T-cell (primary cell): ENCODE data around the gene FGF1. TPM values are rescaled to one million over a fixed set of nuclear protein-coding genes. Genes with fewer than 3 reads are reported as not detected.

ENCODE experiments used
- ATAC-seq, 4 experiments: fragments of 200-7000 bp in 3 of 4; fragments of 150-1000 bp in 1 of 4; cut with Tn5 transposase; replicated peaks in 1 of 4; 1 replicate in 3 of 4; 2 replicates in 1 of 4; pipeline ENCODE4 v1.10.0; 2021; ENCODE audit warnings: moderate library complexity in 3 of 4, mild to moderate bottlenecking in 2 of 4, moderate number of reproducible peaks in 1 of 4
- CTCF ChIA-PET, 2 donors: fragments of 300-600 bp; sonication (Branson Sonifier 250); formaldehyde crosslinking; loops; one replicate each; lab custom pipeline; 2022; ENCODE audit warnings: antibody characterized with exemption in 2 of 2; lab: Charles Lee
- POLR2A ChIA-PET, 2 donors: fragments of 300-600 bp; sonication (Branson Sonifier 250); formaldehyde crosslinking; loops; one replicate each; lab custom pipeline; 2022; ENCODE audit warnings: antibody characterized with exemption in 2 of 2; lab: Charles Lee
- DNase-seq, 35 experiments: peaks; one replicate each; pipeline versions ENCODE4 v3.0.0 to v3.0.0-alpha.2; 2013 to 2023
- H3K27ac ChIP-seq: one replicate; pipeline ENCODE4 v1.5.1; 2013; ENCODE audit warnings: low read length
- H3K27me3 ChIP-seq, 2 experiments: replicated peaks in 1 of 2; 1 replicate in 1 of 2; 2 replicates in 1 of 2; pipeline versions ENCODE4 v1.6.1 to v1.7.0; 2013; ENCODE audit warnings: low read length in 1 of 2, mixed read lengths in 1 of 2; ENCODE audit not compliant: control insufficient read depth in 2 of 2, insufficient read depth in 2 of 2; ENCODE audit errors: extremely low read depth in 1 of 2
- H3K36me3 ChIP-seq, 2 donors: 1 replicate in 1 of 2; 2 replicates in 1 of 2; pipeline versions ENCODE4 v1.6.1 to v1.7.0; 2013; ENCODE audit warnings: low read length in 1 of 2; ENCODE audit not compliant: control insufficient read depth in 2 of 2, insufficient read depth in 1 of 2; ENCODE audit errors: extremely low read depth in 1 of 2
- H3K4me1 ChIP-seq, 2 experiments: 1 replicate in 1 of 2; 2 replicates in 1 of 2; pipeline versions ENCODE4 v1.6.1 to v1.7.0; 2013; ENCODE audit warnings: low read length in 2 of 2, mixed read lengths in 1 of 2; ENCODE audit not compliant: insufficient read depth in 2 of 2, control insufficient read depth in 1 of 2; ENCODE audit errors: extremely low read depth in 1 of 2
- H3K4me3 ChIP-seq, 2 donors: 1 replicate in 1 of 2; 2 replicates in 1 of 2; pipeline versions ENCODE4 v1.5.1 to v1.7.0; 2013; ENCODE audit warnings: mild to moderate bottlenecking in 2 of 2, low read length in 1 of 2, moderate library complexity in 1 of 2; ENCODE audit not compliant: control insufficient read depth in 1 of 2; ENCODE audit errors: extremely low read depth in 1 of 2
- H3K9me3 ChIP-seq: 2 replicates; pipeline ENCODE4 v1.7.0; 2013
- H3K27ac Mint-ChIP-seq, 2 donors: one replicate each; pipeline ENCODE4 v1.8.0; 2020 to 2021; ENCODE audit warnings: mild to moderate bottlenecking in 2 of 2, mixed read lengths in 2 of 2
- H3K27me3 Mint-ChIP-seq, 2 donors: one replicate each; pipeline ENCODE4 v1.8.0; 2021 to 2022; ENCODE audit warnings: mixed read lengths in 2 of 2
- H3K36me3 Mint-ChIP-seq: one replicate; pipeline ENCODE4 v1.8.0; 2021; ENCODE audit warnings: mixed read lengths
- H3K4me1 Mint-ChIP-seq, 3 donors: one replicate each; pipeline ENCODE4 v1.8.0; 2020 to 2022; ENCODE audit warnings: mixed read lengths in 3 of 3, mild to moderate bottlenecking in 1 of 3
- H3K4me3 Mint-ChIP-seq, 3 donors: one replicate each; pipeline ENCODE4 v1.8.0; 2020 to 2022; ENCODE audit warnings: mild to moderate bottlenecking in 3 of 3, mixed read lengths in 3 of 3, moderate library complexity in 3 of 3
- H3K9me3 Mint-ChIP-seq, 3 donors: one replicate each; pipeline ENCODE4 v1.8.0; 2020 to 2022; ENCODE audit warnings: mixed read lengths in 3 of 3
- WGBS: methylation state at CpG from one replicate; pipeline ENCODE4 v1.1.5; 2013; ENCODE audit warnings: missing lambda C conversion rate; ENCODE audit not compliant: insufficient coverage; 5-methylcytosine and 5-hydroxymethylcytosine counted together
- total RNA-seq, 35 experiments: library from RNA in 6 of 35; stranded (reverse) in 6 of 35; fragments of 120-200 nt in 1 of 35; gene quantifications; one replicate each; pipeline versions ENCODE4 v1.2.1 to v1.2.4 and lab custom pipeline; 2013 to 2026

The FGF1 gene
- total RNA-seq, 5 donors from 2014 or later (not counting 1 experiment from before 2014, with no cell fraction given) = not detected

- no peaks in the 10 kb centered on the region for H3K9me3 Mint-ChIP-seq
Observed at GRCh38 chr5:142547445-142548380, 138.2 kb downstream of the FGF1 start.

GRCh38 chr5:142545650-142546322, 140.1 kb downstream of the FGF1 start:
- H3K4me1 Mint-ChIP-seq = peaks cover 9 to 12% (median 9%) of the 10 kb centered on the region in 3 donors
- no peak overlapping the region for H3K27ac ChIP-seq
- CTCF ChIA-PET = interaction anchor here (0.5 to 0.6 kb wide), 3 partner anchors 76 to 108 kb away, joined by 4 to 8 read pairs (median 7); no protein-coding TSS in a partner anchor

More at GRCh38 chr5:142547445-142548380, 138.2 kb downstream of the FGF1 start:
- Histone ChIP-seq H3K4me3 (no peak overlapping the region), H3K36me3 (no peaks in the 10 kb centered on the region), H3K4me1 (peaks cover 0 to 8% of the 10 kb centered on the region in 2 experiments), H3K27ac (no peak overlapping the region), H3K9me3 (no peaks in the 10 kb centered on the region), H3K27me3 (peaks cover 11 to 23% of the 10 kb centered on the region in 2 experiments)
- peaks cover 13 to 21% of the 10 kb centered on the region in 2 donors for H3K27me3 Mint-ChIP-seq
- no peak overlapping the region for H3K4me3 Mint-ChIP-seq
- no peak for ATAC-seq
- no peak overlapping the region for H3K27ac Mint-ChIP-seq
- no peak for DNase-seq
- ChIA-PET CTCF (interaction anchor here in 1 of 2 donors (0.6 to 1.1 kb wide), 2 partner anchors 203 to 222 kb away, joined by 3 to 4 read pairs; no protein-coding TSS in a partner anchor), POLR2A (no interaction called here)
- 87% methylated on average over 5 of the region's 9 CpGs for WGBS
- peaks cover 13 to 16% (median 15%) of the 10 kb centered on the region in 3 donors for H3K4me1 Mint-ChIP-seq
- no peaks in the 10 kb centered on the region for H3K36me3 Mint-ChIP-seq

GRCh38 chr5:142544946-142545649, 140.8 kb downstream of the FGF1 start:
- Mint-ChIP-seq H3K4me3 (no peak overlapping the region), H3K9me3 (no peaks in the 10 kb centered on the region), H3K27me3 (peaks cover 6 to 8% of the 10 kb centered on the region in 2 donors), H3K4me1 (peaks cover 9 to 12% (median 9%) of the 10 kb centered on the region in 3 donors), H3K36me3 (no peaks in the 10 kb centered on the region), H3K27ac (no peak overlapping the region)
- Histone ChIP-seq H3K9me3 (no peaks in the 10 kb centered on the region), H3K27ac (no peak overlapping the region), H3K27me3 (peaks cover 0 to 7% of the 10 kb centered on the region in 2 experiments), H3K4me1 (no peaks in the 10 kb centered on the region), H3K36me3 (no peaks in the 10 kb centered on the region), H3K4me3 (no peak overlapping the region)
- ChIA-PET POLR2A (no interaction called here), CTCF (interaction anchor here in 1 of 2 donors (0.5 to 0.6 kb wide), 2 partner anchors 76 to 86 kb away, joined by 7 to 8 read pairs; no protein-coding TSS in a partner anchor)
- DNase-seq (no peak), ATAC-seq (no peak)
- 66% methylated on average over 2 of the region's 3 CpGs for WGBS

More at GRCh38 chr5:142545650-142546322, 140.1 kb downstream of the FGF1 start:
- POLR2A ChIA-PET = no interaction called here
- H3K4me3 Mint-ChIP-seq = no peak overlapping the region
- no peaks in the 10 kb centered on the region for H3K9me3 Mint-ChIP-seq
- Histone ChIP-seq H3K27me3 (peaks cover 4 to 12% of the 10 kb centered on the region in 2 experiments), H3K36me3 (no peaks in the 10 kb centered on the region), H3K4me1 (no peaks in the 10 kb centered on the region), H3K9me3 (no peaks in the 10 kb centered on the region), H3K4me3 (no peak overlapping the region)
- peaks cover 6 to 10% of the 10 kb centered on the region in 2 donors for H3K27me3 Mint-ChIP-seq
- no peak overlapping the region for H3K27ac Mint-ChIP-seq
- DNase-seq = no peak
- no CpG with 5 or more reads among the region's 3 CpGs for WGBS
- ATAC-seq = no peak
- no peaks in the 10 kb centered on the region for H3K36me3 Mint-ChIP-seq

DNA sequence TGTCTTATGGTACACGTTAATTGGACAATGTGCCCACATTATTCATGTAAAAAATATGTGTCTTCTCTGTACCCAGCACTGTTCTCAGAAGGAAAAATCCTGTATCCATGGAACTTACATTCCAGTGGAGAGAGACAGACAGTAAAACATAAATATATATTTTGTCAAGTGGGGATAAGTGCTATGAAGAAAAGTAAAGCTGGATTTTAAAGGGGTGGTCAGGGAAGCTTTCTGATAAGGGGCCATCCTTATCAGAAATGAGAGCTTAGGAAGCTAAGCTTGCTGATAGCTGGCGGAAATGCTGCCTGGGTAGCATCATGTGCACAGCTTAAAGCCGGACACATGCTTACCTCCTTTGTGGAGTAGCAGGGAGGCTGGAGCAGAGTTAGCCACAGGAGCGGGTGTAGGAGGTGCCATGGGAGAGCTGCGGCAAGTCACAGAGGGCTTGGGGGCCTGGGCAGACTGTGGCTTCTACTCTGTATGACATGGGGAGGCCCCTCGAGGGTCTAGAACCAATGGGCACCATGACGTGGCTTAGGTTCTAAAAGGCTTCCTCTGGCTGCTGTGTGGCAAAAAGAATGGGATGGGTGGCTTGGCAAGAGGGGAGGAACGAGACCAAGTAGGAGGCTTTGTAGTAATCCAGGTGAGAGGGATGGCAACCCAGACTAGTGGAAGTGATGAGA, 141.7 kb downstream of the FGF1 start:
- no peaks in the 10 kb centered on the region for H3K36me3 Mint-ChIP-seq
- peaks cover 6 to 9% of the 10 kb centered on the region in 2 donors for H3K27me3 Mint-ChIP-seq
- ChIA-PET POLR2A (no interaction called here), CTCF (interaction anchor here in 1 of 2 donors (0.6 to 1.0 kb wide), 2 partner anchors 553 to 996 kb away, joined by 3 read pairs; no protein-coding TSS in a partner anchor)
- no peaks in the 10 kb centered on the region for H3K9me3 Mint-ChIP-seq
- no peaks in the 10 kb centered on the region for H3K36me3 ChIP-seq
- no peak for ATAC-seq
- no peak overlapping the region for H3K4me3 ChIP-seq
- H3K9me3 ChIP-seq = no peaks in the 10 kb centered on the region
- DNase-seq = no peak
- no peaks in the 10 kb centered on the region for H3K4me1 ChIP-seq
- no peak overlapping the region for H3K4me3 Mint-ChIP-seq
- 87% methylated on average over 6 of the region's 8 CpGs for WGBS
- no peak overlapping the region for H3K27ac ChIP-seq
- H3K4me1 Mint-ChIP-seq = peaks cover 9 to 10% (median 9%) of the 10 kb centered on the region in 3 donors
- peaks cover 0 to 6% of the 10 kb centered on the region in 2 experiments for H3K27me3 ChIP-seq
- H3K27ac Mint-ChIP-seq = no peak overlapping the region

DNA sequence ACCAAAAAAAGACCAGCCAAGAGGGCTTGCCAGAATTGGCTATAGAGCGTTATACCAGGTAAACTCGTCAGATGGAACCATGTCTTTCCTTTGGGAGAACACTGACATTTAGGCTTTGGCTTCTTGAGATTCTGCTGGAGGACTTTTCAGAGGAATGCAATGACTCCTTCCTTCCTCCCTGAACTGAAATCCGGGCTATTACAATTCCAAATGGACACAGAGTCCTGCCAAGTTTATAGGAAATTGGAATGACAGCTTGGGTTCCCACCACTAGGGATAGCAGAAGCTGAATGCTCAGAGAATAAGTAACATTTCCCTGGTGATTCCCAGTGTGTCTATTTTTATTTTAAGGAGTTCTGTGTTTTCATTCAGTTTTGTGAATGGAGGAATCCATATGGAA, 143.0 kb downstream of the FGF1 start:
- no peak overlapping the region for H3K4me3 ChIP-seq
- no peaks in the 10 kb centered on the region for H3K36me3 ChIP-seq
- H3K9me3 ChIP-seq = no peaks in the 10 kb centered on the region
- Mint-ChIP-seq H3K36me3 (no peaks in the 10 kb centered on the region), H3K4me1 (peaks cover 0 to 1% (median 0%) of the 10 kb centered on the region in 3 donors), H3K9me3 (no peaks in the 10 kb centered on the region), H3K27me3 (peaks cover 6 to 9% of the 10 kb centered on the region in 2 donors), H3K27ac (no peak overlapping the region), H3K4me3 (no peak overlapping the region)
- ChIA-PET POLR2A (no interaction called here), CTCF (interaction anchor here in 1 of 2 donors (0.6 to 1.0 kb wide), 3 partner anchors 254 to 552 kb away, joined by 3 to 5 read pairs (median 4); no protein-coding TSS in a partner anchor)
- DNase-seq (no peak), ATAC-seq (no peak)
- no peaks in the 10 kb centered on the region for H3K4me1 ChIP-seq
- H3K27me3 ChIP-seq = peaks cover 0 to 6% of the 10 kb centered on the region in 2 experiments
- WGBS = 100% methylated on average over 2 of the region's 3 CpGs
- H3K27ac ChIP-seq = no peak overlapping the region
